ENCODE measurements around the gene CS.

CS gene

DNA sequence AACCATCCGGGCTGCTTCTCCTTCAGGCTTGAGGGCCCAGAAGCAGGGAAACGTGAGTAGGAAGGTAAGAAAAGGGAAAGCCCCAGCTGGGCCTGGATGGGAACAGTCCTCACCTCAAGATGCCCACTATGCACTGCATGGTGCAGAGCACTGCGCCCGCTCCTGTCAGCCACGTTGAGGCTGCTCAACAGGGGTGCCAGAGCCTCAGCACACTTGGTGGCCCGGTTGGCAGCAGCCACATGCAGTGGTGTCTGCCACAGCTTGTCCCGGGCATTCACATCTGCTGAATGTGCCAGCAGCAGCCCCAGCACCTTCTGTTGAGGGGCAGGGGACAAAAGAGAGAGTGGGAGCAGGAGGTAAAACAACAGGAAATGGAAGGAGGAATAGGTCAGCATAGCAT lies 44.5 kb downstream of the CS start:
- Histone ChIP-seq H3K79me2 (peaks cover 18% of the 10 kb centered on the region), H3K9ac (no peak overlapping the region), H3K27ac (no peak overlapping the region), H3K4me3 (ENCODE audit: low read depth, low read length) (no peak overlapping the region), H3K9me3 (ENCODE audit: control insufficient read depth, low read length) (no peaks in the 10 kb centered on the region), H3K4me1 (peaks cover 8% of the 10 kb centered on the region), H3K27me3 (ENCODE audit: control insufficient read depth, insufficient read depth, low read length) (no peaks in the 10 kb centered on the region), H2AFZ (no peak overlapping the region), H3K36me3 (ENCODE audit: control insufficient read depth, insufficient read depth, low read length) (no peaks in the 10 kb centered on the region), H3K4me2 (ENCODE audit: low read length) (no peak overlapping the region)
- no peak for TF ChIP-seq CTCF (IDR thresholded peaks at IDR 0.05)

DNA sequence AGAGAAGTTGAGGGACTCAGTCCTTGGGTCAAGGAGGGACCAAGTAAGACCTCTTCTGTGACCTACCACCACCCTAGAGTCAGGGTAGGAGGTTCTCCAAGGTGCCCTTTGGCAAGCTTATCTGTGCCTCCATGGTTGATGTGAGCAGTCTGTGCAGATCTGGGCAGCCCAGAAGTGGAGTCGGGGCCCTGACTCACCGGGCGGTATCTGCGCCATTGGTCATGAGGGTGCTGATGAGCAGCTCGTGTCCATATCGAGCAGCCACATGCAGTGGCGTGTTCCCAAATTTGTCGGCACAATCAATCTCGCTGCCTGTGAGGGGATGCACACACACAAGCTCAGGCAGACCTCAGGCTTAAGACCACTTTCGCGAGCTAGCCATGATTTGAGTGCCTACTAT lies 47.0 kb downstream of the CS start:
- Histone ChIP-seq H3K4me2 (ENCODE audit: low read length) (no peak overlapping the region), H3K79me2 (peaks cover 25% of the 10 kb centered on the region), H3K27ac (no peak overlapping the region), H3K9ac (no peak overlapping the region), H3K36me3 (ENCODE audit: control insufficient read depth, insufficient read depth, low read length) (no peaks in the 10 kb centered on the region), H3K9me3 (ENCODE audit: control insufficient read depth, low read length) (no peaks in the 10 kb centered on the region), H2AFZ (no peak overlapping the region), H3K27me3 (ENCODE audit: control insufficient read depth, insufficient read depth, low read length) (no peaks in the 10 kb centered on the region), H3K4me1 (peaks cover 3% of the 10 kb centered on the region), H3K4me3 (ENCODE audit: low read depth, low read length) (no peak overlapping the region)
- TF ChIP-seq CTCF (IDR thresholded peaks at IDR 0.05), result no peak

- no peaks in the 10 kb centered on the region for H3K27me3 ChIP-seq (ENCODE audit: control insufficient read depth, insufficient read depth, low read length)
These were observed 47.5 kb downstream of the CS start for GRCh38 chr12:56252649-56253048.

DNA sequence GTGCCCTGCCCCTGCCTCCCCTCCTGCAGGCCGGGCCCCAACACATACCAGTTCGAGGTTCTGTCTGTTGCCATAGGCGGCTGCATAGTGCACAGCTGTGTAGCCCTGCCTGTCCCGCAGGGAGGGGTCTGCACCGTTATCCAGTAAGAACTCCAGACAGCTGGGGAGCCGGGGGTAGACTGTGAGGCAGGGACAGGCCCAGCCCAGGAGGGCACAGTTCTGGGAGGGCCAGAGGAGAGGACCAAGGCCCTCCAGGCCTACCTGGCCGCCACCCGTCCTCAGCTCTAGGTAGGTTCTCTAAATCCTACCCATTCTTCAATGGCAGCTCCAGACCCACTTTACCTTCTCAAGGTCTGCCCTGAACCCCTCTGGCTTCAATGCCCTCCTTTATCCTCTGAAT lies 51.4 kb downstream of the CS start:
- H2AFZ ChIP-seq, result no peak overlapping the region
- H3K4me2 ChIP-seq (ENCODE audit: low read length), result no peak overlapping the region
- no peaks in the 10 kb centered on the region for H3K9me3 ChIP-seq (ENCODE audit: control insufficient read depth, low read length)
- H3K4me1 ChIP-seq, result no peaks in the 10 kb centered on the region
- no peak overlapping the region for H3K27ac ChIP-seq
- H3K27me3 ChIP-seq (ENCODE audit: control insufficient read depth, insufficient read depth, low read length), result no peaks in the 10 kb centered on the region
- no peaks in the 10 kb centered on the region for H3K36me3 ChIP-seq (ENCODE audit: control insufficient read depth, insufficient read depth, low read length)
- peaks cover 9% of the 10 kb centered on the region for H3K79me2 ChIP-seq
- no peak overlapping the region for H3K9ac ChIP-seq
- TF ChIP-seq CTCF (IDR thresholded peaks at IDR 0.05), result no peak
- H3K4me3 ChIP-seq (ENCODE audit: low read depth, low read length), result no peak overlapping the region

More at GRCh38 chr12:56252649-56253048, 47.5 kb downstream of the CS start:
- no peak overlapping the region for H3K4me3 ChIP-seq (ENCODE audit: low read depth, low read length)
- H3K27ac ChIP-seq, result no peak overlapping the region
- no peak overlapping the region for H3K9ac ChIP-seq
- H3K4me1 ChIP-seq, result peaks cover 3% of the 10 kb centered on the region
- H3K9me3 ChIP-seq (ENCODE audit: control insufficient read depth, low read length), result no peaks in the 10 kb centered on the region
- H3K36me3 ChIP-seq (ENCODE audit: control insufficient read depth, insufficient read depth, low read length), result no peaks in the 10 kb centered on the region
- peaks cover 23% of the 10 kb centered on the region for H3K79me2 ChIP-seq
- no peak overlapping the region for H3K4me2 ChIP-seq (ENCODE audit: low read length)
- no peak for TF ChIP-seq CTCF (IDR thresholded peaks at IDR 0.05)
- H2AFZ ChIP-seq, result no peak overlapping the region

DNA sequence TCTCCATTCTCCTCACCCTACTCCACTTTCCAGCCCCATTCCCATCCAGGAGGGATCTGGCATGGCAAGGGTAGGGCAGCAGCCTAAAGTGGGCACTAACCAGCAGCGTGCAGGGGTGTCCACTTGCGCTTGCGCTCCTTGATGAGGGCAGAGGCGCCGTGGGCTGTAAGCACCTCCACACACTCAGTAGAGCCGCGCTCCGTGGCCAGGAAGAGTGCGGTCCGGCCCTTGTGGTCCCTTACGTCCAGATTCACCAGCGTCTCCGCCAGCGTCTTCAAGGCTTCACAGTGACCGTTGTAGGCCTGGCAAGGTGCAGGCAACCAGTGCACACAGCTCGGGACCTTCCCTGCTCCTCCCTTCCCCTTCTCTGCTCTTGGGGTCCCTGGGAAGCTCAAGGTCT lies 52.2 kb downstream of the CS start:
- H2AFZ ChIP-seq, result no peak overlapping the region
- H3K79me2 ChIP-seq, result peaks cover 7% of the 10 kb centered on the region
- no peak for TF ChIP-seq CTCF (IDR thresholded peaks at IDR 0.05)
- no peak overlapping the region for H3K9ac ChIP-seq
- H3K27ac ChIP-seq, result no peak overlapping the region
- H3K9me3 ChIP-seq (ENCODE audit: control insufficient read depth, low read length), result no peaks in the 10 kb centered on the region
- no peaks in the 10 kb centered on the region for H3K36me3 ChIP-seq (ENCODE audit: control insufficient read depth, insufficient read depth, low read length)
- no peaks in the 10 kb centered on the region for H3K4me1 ChIP-seq
- H3K4me2 ChIP-seq (ENCODE audit: low read length), result no peak overlapping the region
- no peaks in the 10 kb centered on the region for H3K27me3 ChIP-seq (ENCODE audit: control insufficient read depth, insufficient read depth, low read length)
- H3K4me3 ChIP-seq (ENCODE audit: low read depth, low read length), result no peak overlapping the region
